Ramos (cell line): Measurements from ENCODE around the gene ATP11C.

Experiments
- in situ Hi-C: fragments of 300-500 bp; cut with MboI; formaldehyde crosslinking; loops from one replicate; pipeline ENCODE4 v1.14.3; 2022; ENCODE audit warnings: low sequenced_read_pairs; ENCODE audit not compliant: unreplicated experiment

ATP11C gene

DNA sequence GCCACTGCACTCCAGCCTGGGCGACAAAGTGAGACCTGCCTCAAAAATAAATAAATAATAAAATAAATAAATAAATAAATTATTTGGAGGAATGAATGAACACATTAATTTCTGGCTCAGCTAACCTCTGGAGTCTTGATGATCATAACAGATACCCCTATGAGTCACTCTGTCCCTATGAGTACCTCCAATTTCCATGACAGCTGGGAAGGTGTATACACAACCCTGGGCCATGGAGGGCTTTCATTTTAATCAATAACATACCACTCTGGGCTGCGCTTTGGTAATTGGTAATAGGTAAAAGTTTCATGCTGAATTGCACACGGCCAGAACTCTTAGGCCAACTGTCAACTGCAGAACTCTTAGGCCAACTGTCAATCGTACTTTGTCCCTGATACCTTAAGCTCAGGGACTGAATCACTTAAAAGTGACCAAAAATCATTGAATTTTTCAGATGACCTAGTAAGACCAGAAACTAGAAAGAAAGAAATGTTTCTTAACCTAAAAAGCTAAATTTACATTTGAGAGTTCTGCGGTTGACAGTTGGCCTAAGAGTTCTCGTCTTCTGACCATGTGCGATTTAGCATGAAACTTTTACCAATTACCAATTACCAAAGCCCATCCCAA is 112.4 kb downstream of the ATP11C start:
- in situ Hi-C loops: no loop called here

DNA sequence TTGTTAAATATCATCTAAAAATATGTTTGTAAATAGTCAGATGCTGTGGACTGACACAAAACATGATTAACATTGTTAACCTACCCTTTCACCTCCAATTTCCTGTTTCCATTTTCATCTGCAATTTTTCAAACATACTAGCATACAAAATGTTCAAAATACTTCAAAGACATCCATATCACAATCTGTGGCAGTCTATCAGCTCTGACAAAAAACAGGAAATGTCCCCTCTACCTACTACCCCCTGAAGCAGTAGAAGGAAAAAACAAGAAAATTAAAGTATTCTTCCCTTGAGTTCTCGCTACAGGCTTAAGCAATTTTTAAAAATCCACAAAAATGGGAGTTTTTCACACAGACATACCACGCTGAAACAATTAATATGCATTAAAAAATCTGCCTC is 116.6 kb downstream of the ATP11C start:
- in situ Hi-C loops: no loop called here

DNA sequence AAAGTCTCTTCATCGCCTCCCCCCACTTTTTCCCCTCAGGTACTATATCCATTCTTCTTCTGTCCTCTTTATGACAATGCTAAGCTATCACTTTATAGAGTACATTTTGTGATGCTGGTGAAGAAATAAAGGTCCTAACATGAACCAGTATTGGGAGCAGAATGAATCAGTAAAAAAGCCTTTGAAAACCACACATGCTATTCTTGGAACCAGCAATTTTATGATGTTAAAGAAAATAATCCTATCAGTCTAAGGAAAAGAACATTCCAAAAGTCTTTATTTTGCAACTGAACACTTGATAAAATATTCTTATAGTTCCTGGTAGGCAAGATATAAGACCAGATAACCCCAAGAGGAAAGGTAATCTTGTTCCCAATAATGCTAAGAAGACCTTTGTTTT is 117.1 kb downstream of the ATP11C start:
- in situ Hi-C loops: no loop called here

DNA sequence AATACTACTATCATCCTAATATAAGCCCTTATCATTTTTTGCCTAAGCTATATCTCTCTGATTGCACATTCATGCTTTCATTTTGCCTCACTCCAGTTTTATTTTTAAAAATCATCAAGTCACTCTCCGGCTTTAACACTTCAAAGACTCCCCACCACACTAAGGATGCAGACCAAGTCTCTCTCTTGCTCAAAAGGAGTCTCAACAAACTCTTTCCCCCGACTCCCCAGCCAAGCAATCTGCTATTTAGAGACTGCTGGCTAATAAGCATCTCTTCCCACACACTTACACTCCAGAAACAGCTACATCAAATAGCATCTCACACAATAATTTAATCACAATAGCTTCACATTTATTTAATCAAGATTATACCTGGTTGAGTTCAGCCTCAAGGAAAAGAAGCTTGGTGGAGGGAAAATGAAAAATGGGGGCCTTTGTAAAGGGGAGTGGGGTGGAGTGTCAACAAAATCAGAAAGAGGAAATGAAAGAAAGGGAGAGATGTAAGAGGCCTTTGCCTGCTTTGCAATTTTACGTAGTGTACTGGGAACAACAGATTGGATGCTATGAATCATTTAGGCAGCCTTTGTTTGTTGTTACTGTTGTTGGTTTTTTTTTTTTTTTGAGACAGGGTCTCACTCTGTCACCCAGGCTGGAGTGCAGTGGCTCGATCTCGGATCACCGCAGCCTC is 120.8 kb downstream of the ATP11C start:
- in situ Hi-C loops: no loop called here

DNA sequence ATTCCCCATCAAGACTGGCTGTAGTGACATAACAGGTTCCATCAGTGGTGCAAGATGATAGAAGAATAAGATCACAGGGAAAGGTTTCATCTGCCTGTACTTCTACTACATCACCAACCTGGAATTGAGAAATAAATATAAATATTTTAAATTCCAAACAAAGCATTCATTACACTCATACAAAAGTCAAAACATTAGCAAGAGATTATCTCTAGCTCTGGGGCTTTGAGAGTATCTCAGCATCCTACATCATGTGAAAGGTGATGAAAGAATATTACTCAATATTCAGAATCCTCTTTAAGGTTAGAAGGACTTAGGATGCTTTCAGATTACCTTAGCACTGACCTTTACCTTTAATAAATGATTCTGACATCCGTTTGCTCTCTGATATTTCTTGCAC is 128.4 kb downstream of the ATP11C start:
- in situ Hi-C loops: no loop called here

DNA sequence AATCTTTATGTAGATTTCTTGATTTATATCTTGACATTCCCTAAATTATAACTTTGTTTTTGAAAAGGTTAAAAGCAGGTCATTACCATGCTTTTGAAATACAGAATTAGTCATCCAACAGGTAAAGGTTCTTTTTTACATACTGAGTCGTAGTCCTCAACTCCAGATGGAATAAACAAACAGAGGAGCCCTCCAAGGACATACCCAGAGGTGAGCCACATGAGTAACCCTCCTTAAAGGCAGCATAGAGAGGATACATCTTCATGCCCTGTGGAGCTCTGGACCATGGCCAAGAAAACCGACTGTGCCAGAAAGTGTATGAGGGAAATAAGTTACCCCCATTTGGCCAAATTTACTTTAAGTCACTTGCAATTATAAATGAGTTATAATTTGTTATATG is 129.6 kb downstream of the ATP11C start:
- in situ Hi-C loops: no loop called here

DNA sequence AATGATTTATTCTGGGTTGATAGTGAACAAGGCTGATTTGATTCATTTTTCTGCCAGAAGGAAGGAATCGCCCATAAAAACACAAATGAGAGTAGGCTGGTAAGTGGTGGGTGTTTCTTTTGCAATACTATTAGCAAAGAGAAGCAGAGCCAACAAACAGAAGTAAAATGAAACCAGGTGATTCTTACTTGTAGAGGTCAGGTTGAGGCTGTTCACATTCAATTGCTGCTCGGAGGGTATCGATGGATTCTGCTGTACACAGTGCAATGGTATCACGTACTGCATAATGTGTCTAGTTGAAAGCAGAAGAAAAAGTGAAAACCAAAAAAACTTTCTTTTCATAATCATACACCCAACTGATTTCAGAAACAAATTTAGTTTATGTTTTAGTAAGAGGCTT is 130.8 kb downstream of the ATP11C start:
- in situ Hi-C loops: no loop called here

DNA sequence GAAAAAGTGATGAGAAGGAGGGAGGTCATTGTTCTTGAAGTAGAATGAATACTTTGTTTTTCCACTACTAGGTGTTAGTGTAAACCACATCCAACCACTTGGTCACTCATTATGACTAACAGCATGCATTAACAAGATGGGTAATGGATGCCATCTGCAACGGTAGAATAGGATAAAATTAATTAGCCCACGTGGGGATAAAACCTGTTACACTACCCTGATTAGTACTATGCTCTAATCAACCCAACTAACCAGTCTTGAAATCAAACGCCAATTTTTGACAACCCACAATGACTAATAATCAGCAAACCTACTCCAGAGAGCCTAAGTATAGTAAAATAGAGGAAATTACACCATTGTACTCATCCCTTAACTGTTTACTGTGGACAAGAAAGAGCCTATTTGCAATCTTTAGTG is 131.4 kb downstream of the ATP11C start:
- in situ Hi-C loops: no loop called here

DNA sequence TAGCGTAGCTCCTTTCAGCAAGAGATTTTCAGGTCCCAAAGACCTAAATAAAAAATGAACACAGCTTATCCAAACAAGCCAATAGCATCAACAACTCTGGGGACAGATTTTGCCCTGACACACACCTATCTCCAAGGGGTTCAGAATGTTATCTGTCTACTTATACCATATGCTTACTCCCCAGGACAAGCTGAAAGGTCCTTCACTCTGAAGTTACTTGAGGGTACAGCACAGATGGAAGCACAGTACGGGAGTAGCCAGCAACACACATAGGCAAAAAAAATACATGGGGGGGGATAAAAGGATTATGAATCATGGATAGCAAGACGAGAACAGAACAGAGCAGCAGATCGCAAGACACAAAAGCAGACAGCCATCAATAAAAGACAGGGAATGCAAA is 134.2 kb downstream of the ATP11C start:
- in situ Hi-C loops: no loop called here

DNA sequence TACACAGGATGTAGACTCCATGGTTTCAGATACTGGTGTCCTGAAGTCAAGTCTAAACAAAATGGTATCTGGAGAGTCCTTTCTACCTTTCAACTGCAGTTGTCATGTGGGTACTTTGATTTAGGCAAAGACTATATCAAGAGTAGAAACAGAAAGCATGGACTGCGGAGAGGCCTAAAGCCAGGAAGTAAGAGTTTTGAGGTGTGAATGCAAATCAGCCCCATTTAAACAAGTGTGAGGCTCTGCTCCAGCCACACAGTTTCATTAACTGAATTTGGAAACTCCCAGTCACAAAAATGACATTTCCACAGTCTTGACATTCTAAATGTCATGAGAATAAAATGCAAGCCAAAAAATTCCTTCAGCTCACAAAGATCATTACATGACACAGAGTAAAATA is 137.7 kb downstream of the ATP11C start:
- in situ Hi-C loops: no loop called here

DNA sequence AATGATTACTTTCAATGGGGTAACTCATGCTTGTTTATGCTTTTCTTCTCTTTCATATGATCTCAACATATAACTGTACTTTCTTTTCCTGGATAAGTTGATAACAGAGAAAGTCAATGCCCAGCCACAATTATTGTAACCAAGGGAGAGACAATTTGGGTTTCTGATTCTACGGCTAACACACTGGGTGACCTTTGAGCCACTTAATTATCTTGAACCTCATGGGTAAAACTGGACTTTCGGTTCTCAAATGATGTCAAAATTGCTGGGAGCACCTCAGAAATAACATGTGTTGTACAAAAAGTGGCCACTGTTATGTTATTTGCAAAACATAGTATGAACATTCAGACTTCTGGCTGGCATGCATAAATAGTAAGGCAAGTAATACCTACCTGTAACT is 145.3 kb downstream of the ATP11C start:
- in situ Hi-C loops: no loop called here

DNA sequence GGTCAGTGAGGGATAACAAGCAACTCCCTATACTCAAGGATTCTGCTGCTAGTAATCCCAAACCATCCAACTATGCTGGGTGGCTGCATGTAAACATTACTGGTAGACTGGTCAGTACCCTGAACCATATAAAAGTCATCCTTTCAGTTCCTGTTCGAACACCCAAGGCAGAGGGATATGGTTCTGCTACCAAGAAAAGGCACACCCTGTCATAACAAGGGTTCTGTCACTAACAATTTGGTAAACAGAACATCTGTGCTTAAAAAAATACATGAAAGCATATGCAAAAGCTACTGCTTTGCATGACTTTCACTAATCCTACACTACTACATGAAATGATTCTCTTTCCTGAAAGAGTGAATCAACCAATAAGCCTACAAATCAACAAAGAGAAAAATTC is 148.0 kb downstream of the ATP11C start:
- in situ Hi-C loops: no loop called here

DNA sequence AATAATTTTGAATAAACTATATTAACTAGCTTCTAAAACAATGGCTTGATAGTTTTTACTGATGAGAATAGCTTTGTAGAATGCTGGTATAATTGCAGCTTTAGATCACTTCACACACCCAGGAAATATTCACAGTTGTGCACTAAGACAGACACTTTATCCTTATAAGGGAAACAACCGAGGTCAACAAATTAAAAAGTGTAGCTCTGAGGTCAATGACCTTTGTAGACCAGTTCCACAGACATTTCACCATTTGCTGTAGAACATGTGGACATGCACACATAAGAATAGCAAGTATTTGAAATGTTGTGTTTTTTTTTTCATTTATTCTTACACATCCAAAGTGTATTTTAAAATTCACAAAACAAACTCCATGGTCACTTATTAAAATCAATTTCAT is 148.9 kb downstream of the ATP11C start:
- in situ Hi-C loops: no loop called here

DNA sequence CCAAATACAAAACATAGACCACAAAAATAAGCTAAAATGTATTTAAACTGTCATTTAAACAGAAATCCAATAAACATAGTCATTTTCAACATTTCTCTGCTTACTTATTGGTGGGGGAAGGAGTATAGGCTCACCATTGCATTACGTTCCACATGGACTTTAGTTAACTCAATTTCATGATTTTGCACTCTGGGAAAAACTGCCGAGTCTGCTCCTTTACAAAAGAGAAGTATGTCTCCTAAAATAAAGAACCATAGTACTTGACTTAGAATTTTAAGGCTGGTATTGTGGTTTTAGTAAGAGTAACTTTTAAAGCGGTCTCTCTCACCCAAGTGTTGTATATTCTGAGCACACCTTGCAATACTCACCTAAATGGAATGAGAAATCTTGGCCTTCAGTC is 149.8 kb downstream of the ATP11C start:
- in situ Hi-C loops: no loop called here

DNA sequence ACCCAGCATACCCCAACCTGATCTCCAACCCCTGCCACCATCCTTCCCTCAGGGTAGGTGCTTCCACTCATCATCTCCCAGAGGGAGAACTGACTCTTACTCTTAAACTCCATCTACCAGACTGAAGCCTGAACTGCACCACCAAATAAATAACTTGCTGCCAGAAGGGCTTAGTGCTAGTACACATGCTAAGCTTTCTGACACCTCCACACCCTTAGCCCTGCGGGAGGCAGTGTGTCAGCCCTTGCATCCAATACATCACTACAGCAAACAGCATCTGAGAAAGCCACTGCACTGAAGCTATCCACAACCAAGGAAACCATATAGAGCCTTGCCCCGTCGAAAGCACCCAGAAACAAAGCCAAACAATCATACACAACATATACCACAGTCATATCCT is 156.3 kb downstream of the ATP11C start:
- in situ Hi-C loops: no loop called here

DNA sequence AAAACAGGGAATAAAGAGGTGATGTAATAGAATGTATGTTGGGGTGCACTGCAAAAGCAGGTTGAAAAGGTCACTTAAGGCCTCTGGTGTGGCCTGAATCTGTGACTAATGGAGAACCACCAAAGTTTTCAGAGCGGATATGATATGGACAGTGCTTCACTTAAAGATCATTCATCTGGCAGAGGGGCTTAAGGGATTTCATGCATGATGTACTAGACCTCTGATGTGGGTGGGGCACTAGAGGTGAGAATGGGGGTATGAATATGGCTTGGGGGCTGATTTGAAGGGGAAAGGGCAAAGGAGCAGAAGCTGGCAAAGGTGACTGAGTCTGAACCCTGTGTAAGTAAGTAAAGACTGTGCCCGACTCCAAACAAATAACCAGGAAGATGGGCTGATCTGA is 162.5 kb downstream of the ATP11C start:
- in situ Hi-C loops: no loop called here

DNA sequence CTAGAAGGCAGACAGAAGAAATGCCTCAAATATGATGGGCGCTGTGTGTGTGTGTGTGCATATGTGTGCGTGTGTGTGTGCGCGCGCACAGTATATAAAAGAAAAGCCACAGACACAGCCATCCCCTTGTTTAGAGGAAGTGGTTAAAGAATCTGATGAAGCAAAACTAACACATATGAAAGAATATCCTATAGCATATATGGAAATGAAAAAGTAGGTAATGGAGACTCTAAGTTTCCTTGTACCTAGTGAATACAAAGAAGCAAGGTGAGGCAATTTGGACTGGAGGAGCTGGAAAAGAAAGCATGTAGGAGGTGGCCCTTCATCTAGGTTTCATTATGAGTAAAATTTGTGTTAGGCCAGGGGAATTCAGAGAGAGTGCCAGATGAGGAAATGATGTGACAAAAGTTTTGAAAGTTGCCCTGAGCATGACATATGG is 166.3 kb downstream of the ATP11C start:
- in situ Hi-C loops: no loop called here

DNA sequence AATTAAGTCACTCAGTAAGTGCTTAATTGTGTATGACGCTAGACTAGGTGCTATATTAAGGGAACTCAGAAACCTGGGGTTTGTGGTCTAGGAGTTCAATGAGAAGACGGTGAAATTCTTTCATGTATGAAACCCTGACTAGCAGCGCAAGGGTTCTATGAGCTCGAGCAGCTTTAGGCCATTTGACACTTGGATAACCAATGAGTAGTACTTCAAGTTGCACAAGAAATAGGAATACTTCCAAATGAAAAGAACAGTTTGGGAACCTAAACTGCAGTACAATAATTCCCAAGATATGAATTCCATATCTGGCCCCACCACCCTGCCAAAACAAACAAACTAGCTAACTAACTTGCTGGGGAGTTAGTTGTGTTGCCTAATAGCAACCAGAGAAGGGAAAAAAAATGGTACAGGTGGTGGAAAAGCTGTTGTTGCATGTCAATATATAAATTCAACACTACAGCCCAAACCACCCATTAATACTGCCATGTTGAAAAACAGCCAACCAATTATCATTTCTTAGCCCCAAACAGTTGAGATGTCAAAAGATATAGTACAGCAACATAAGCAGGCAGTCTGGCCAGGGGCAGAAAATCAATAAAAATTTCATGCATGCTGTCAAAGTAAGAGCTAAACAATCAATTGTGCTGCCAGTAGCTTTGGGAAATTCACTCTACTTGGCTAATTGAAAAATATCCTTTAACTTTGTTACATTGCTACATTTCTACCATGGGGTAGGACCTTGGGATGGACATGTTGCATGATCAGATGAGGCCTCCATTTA is 170.3 kb downstream of the ATP11C start:
- in situ Hi-C loops: no loop called here

DNA sequence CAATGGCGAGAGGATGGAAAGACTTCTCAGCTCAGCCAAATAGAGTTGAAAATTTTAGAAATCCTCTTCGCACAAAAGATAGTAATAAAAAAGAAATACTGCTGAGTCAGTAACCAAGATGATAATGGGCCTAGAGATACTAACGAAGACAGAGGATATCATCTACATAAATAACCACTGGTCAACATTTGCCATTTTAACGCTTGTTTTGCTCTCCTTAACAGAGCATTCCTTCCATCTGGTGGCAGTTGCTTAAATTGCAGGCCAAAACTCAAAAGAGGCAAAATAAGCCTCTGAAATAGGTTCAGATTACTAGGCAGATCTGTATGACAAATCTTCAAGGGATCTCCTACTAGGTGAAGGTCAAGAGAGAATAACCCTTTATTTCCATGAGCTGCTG is 173.2 kb downstream of the ATP11C start:
- in situ Hi-C loops: no loop called here

DNA sequence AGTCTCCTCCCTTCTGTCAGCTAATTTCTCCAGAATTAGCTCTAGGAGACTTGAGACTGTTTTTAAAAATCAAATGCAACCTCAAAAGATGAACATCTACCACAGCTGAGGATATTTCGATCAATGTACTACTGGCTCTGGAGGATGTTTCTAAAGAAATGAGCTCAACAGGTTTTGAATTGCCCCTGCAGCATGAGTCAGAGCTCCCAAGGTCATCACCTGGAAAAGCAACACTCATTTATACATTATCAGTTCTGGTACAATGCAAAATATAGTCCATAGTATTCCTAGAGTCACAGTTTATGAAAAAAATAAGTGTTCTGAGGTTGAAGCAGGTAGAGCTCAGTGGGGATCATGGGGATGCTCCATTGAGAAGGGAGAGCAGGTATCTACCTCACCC is 174.0 kb downstream of the ATP11C start:
- in situ Hi-C loops: no loop called here

DNA sequence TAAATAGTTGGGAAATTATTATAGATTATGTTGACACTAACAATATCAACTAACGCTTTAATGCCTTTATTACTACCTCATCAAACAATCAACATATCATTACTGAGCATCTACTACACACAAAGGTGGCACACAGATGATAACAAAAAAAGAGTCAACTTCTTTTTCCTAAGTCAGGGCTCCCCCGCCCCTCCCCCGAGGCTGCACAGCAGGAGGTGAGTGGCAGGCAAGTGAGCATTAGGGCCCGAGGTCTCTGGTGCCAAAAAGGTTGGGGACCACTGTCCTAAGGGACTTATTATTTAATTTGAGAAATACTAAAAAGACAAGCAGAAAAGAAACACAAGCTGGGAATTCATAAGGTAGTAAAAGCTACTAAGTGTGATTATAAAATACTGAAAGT is 174.6 kb downstream of the ATP11C start:
- in situ Hi-C loops: no loop called here

DNA sequence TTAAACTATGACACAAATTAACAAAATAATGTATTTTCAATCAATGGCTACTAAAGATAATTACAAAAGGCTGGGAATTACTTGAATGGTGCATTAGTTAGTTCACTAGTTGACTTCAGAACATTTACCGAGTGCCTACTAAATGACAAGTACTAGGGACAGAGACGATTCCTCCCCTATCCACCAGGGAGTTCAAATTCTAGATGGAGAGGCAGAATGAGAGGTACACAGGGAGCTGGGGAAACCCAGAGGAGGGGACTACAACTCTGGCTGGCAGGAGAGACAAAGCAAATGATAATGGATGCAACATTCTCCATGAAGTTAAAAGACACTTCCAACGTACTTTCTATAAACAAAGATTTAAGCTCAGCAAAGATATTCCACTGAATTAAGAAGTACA is 181.8 kb downstream of the ATP11C start:
- in situ Hi-C loops: no loop called here
